Astrocyte (in vitro differentiated cells and primary cell): Measurements from ENCODE around the gene CHN2.

ENCODE experiments used
- EZH2 ChIP-seq: IDR thresholded peaks from 2 replicates; pipeline ENCODE4 v1.6.1; 2012; ENCODE audit warnings: mild to moderate bottlenecking, low read length, inconsistent platforms; ENCODE audit not compliant: insufficient read depth
- TF ChIP-seq, protein P1 (sequence below): IDR thresholded peaks from 2 replicates; pipeline ENCODE4 v1.5.1; 2011; ENCODE audit warnings: low read depth, mild to moderate bottlenecking, inconsistent platforms, low read length, moderate library complexity; ENCODE audit not compliant: insufficient read depth

DNA sequence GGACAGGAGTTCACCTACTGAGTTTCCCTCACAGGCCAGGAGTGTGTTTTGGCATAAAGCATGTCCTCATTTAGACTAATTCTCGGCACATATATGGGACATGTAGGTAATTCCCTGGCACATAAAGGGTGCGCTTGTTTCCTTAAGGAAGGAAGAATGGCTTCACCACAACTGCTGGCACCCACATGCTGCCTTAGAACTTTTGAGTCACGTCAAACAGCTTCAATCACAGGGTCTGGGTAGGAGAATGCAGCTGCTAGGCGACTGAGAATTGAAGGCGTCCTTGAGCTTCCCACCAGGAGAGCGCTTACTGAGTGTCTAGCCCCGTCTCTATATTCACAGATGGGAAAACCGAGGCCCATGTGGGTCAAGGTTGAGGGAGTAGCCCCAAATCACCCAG lies 146.1 kb downstream of the CHN2 start:
- TF ChIP-seq EZH2: no peak
- TF ChIP-seq, protein P1, sequence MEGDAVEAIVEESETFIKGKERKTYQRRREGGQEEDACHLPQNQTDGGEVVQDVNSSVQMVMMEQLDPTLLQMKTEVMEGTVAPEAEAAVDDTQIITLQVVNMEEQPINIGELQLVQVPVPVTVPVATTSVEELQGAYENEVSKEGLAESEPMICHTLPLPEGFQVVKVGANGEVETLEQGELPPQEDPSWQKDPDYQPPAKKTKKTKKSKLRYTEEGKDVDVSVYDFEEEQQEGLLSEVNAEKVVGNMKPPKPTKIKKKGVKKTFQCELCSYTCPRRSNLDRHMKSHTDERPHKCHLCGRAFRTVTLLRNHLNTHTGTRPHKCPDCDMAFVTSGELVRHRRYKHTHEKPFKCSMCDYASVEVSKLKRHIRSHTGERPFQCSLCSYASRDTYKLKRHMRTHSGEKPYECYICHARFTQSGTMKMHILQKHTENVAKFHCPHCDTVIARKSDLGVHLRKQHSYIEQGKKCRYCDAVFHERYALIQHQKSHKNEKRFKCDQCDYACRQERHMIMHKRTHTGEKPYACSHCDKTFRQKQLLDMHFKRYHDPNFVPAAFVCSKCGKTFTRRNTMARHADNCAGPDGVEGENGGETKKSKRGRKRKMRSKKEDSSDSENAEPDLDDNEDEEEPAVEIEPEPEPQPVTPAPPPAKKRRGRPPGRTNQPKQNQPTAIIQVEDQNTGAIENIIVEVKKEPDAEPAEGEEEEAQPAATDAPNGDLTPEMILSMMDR: no peak
